Stimulated activated CD8-positive, alpha-beta memory T cell treated with anti-CD3 and anti-CD28 coated beads, Interleukin-7, amount 100 ng/mL, for 48 hours (primary cell): Measurements from ENCODE around the gene JAZF1.
"Not testable (repeated sequence)": the region's sequence is repeated elsewhere in the genome, so short reads cannot be mapped to it uniquely, and the experiment has no call there.

Source experiments
- DNase-seq, 2 donors: peaks; one replicate each; pipeline ENCODE4 v3.0.0-alpha.2; 2020; ENCODE audit warnings: low read depth in 1 of 2; ENCODE audit errors: extremely low read depth in 1 of 2

The JAZF1 gene

DNA sequence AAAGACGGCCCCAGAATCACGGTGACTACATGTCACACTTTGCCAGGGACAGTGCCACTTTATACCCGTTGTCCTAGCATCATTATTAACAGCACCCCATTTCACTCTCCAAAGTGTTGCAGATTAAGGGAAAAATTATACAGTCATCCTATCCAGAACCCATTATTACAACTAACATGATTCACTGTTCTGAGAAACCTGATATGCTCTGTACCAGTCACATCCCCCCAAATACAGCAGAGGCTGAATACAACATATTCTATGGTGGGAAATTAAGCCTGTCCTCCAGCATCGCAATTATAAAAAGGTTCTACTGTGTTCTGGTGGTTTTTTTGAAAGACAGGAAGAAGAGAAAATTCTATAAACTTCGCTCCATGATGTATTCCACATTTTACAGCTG, 162.1 kb downstream of the JAZF1 start:
- DNase-seq, result no peak

DNA sequence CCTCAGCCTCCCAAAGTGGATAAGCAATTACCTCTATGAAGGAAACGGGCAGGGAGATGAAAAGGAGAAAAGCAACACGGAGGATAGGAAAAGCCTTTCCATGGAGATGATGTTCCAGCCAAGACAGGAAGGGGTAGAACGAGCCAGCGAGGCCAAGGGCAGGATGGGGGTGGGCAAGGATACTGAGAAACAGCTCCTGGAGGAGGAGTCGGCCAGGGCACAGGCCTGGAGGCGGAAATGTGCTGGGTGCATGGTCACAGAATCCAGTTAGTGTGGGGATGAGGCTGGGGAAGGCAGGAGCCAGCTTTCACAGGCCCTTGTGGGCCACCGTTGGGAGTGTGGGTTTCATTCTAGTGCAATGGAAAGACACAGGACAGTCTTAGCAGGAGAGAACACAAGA, 162.6 kb downstream of the JAZF1 start:
- DNase-seq, result no peak

DNA sequence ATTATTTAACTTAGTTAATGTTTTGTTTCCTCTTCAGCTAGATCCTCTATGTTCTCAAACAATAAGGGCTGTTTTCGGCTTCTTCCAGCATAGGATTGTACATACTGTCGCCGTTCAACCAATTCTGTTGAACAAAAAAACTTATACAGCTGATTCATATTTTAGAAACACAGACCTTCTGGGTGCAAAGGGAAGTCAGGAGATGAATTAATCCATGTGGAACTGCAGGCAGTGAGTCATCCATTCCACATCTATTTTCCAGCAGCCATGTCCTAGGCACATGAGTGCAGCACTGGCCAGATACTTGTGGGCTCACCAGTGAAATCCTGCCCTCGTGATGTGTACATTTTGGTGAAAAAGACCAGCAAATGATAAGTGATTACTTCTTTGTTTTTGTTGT, 163.2 kb downstream of the JAZF1 start:
- DNase-seq, result no peak

DNA sequence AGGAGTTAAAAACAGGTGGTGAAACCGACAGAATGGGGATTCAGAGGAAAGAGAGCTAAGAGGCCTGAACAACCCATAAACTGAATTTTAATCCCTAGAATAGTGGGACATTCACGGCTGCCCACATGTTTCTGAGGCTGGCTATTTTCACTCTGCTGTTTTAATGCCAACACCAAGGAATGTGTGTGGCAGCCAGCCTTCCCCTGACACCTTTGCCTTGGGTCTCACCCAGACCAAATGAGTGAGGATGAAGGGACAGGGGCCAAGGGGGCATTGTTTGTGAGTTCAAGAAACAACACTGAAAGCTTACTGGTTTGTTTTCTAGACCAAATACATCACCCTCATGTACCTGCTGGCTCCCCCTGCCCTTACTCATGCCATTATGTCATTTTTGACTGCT, 164.3 kb downstream of the JAZF1 start:
- no peak for DNase-seq

DNA sequence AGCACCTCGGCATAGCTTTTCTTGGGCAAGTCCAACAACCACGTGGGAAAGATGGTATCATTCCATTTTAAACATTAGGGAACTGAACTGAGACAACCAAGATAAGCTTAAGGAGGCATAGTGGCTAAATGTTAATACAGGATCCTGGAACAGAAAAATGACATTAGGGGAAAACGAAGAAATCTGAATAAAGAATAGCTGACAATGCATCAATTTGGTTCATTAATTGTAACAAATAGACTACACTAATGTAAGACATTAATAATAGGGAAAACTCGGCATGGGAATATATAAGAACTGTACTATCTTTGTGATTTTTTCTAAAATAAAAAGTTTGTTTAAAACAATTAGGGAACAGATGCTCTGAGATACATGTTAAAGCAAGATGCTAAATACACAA, 165.4 kb downstream of the JAZF1 start:
- DNase-seq, result no peak

DNA sequence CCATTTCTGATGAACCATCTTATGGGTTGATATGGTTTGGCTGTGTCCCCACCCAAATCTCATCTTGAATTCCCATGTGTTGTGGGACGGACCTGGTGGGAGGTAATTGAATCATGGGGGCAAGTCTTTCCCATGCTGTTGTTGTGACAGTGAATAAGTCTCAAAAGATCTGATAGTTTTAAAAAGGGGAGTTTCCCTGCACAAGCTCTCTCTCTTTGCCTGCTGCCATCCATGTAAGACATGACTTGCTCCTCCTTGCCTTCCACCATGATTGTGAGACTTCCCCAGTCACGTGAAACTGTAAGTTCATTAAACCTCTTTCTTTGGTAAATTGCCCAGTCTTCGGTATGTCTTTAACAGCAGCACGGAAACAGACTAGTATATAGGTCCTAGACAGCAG, 166.3 kb downstream of the JAZF1 start:
- not testable (repeated sequence) for DNase-seq

DNA sequence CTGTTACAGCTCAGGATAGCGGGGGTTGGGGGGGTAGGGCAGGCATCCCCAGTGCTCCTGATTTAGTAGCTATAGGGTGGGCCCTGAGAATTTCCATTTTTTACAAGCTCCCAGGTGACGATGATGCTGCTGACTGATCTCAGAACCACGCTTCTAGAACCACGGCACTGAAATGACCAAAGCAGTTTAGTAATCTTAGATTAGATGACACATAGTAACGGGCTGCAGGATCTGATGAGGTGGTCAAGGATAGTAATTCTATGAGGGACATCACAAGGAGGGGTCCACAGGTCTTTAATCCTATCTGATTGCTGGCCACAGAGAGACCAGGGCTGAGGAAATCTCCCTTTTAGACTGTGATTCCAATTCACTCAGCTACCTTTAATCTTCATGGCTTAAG, 167.2 kb downstream of the JAZF1 start:
- no peak for DNase-seq

DNA sequence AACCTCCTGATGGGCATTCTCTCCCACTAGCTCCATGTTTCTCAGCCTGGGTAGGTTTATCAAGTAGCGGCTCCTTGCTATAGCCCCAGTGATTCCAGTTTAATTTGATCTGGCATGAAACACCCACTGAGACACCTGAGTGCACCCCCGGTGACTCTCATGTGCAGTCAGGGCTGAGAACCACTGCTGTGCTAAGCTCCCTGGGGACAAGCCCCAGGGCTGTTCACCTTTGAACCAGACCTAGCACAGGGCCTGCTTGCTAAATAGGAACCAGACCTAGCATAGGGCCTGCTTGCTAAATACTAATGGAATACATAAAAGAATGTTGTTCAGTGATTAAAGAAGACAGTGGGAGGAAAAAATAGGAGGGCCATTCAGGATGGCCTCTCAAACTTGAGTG, 167.6 kb downstream of the JAZF1 start:
- no peak for DNase-seq

DNA sequence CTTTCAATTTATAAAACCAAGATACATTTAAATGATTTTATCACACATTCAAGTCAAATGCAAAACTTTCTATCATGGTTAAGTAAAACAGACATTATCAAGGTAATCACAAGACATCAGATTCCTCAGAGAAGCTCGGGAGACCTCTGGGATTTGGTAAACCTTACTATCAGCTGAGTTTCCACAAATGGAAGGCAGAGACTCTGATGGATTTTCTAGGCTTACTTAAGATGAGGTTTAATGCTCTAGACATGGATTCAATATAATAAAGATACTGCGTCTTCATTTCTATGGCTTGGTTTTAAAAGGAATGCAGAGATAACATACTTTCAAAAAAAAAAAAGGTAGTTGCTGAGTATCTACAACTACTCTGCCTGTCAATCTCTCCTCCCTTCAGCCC, 171.7 kb downstream of the JAZF1 start:
- no peak for DNase-seq

DNA sequence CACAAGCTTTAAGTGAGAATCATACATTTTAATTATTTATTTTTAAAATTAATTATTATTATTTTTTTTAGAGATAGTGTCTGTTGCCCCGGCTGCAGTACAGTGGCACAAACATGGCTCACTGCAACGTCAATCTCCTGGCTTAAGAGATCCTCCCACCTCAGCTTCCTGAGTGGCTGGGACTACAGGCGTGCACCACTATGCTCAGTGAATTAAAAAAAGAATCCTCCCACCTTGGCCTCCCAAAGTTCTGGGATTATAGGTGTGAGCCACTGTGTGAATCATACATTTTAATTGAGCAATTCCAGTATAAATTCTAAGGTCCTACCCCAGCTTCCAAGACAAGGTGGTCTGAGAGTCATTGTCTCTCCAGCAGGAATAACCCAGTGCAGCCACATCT, 172.4 kb downstream of the JAZF1 start:
- no peak for DNase-seq

DNA sequence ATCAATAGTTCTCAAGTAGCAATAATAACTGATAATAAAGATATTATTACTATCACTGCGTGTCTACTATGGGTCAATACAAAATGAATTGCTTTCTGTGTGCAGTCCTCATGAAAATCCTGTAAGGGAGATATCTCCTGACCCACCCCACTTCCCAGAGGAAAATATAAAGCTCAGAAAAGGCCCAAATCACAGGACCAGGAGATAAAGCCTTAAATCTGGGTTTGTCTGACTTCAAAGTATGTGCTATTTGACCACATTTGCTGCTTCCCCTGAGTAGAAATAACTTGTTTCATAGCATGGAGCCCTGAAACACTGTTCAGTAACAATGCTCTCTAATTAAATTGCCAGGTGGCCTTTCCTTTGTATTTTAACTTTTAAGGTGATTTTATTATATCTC, 174.1 kb downstream of the JAZF1 start:
- DNase-seq, result no peak

DNA sequence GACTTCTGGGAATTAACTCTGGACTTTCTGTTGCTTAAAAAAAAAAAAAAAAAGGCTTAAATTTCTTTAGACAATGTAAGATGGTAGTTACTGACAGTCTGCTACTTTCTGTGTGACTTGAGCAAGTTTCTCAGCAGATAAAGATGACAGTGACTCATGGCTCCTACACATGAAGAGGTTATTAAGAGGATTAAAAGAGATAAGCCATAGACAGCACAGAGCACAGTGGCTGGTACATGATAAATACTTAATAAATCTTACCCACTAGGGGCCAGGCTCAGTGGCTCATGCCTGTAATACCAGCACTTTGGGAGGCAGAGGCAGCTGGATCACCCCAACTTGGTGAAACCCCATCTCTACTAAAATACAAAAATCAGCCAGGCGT, 174.8 kb downstream of the JAZF1 start:
- DNase-seq, result no peak

DNA sequence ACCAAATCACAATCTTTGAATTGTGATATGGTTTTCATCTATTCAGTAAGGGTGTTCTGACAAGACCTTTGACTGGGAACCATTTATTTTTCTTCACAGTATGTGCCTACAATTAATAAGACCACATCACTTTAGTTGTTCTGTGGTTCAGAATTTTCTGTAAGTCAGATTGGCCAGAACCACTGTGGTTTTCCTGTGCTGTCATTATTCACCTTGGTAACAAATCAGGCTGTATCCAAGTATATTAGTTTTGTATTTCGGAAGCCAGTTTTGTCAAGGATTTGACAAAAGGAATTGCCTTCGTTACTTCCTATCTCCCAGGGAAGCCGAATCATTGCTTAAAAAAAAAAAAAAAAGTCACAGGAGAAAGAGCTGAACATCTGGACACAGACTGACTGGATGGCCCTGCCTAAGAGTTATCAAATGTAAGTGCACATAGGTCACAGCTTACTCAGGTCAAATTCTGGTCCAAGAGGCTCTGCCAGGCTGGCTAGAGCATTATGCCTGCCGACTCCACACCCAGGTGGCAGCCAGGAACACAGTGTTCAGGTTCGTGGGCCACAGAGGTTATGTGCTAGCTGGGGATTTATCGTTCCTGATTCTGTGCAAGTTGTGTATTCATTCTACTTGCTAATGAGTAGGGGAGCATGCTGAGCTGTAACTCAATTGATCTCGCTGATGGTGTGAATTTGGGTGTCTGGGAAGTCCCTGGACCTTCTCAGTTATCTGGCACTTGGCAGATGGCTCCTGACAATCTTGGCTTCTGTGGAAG, 175.3 kb downstream of the JAZF1 start:
- no peak for DNase-seq

DNA sequence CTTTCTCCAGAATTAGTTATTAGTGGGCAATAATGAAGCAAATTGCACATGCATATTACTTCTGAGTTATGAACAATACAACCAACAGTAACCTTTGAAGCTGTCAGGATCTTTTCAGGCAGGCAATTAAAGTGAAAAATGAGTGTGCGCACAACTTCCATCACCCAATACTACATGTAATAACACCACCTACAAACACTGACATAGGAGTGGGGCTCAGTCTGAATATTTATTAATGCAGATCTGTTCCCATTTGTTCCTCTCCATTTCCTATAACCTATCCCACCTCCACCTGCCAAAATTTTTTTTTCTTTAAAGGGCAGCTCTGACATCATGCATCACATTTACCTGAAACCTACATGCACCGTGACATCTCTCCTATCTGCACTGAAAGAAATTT, 177.2 kb downstream of the JAZF1 start:
- DNase-seq, result no peak

DNA sequence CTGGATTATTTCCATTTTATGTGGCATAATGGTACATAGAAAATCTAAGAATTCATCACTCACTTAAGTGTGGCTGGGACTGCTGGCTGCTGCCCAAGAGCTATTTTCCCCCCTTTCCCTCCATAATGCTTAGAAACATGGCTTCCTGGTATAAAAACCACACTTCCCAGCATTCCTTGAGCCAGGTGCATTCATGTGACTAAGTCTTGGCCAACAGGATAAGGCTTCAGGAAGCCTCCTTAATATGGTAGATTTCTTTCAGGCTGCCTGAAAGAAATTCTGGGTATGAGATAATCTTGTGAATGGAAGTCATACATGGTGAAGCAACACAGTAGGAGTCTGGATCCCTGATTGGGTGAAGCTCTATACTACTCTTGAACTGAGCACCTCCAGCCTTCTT, 178.0 kb downstream of the JAZF1 start:
- no peak for DNase-seq

DNA sequence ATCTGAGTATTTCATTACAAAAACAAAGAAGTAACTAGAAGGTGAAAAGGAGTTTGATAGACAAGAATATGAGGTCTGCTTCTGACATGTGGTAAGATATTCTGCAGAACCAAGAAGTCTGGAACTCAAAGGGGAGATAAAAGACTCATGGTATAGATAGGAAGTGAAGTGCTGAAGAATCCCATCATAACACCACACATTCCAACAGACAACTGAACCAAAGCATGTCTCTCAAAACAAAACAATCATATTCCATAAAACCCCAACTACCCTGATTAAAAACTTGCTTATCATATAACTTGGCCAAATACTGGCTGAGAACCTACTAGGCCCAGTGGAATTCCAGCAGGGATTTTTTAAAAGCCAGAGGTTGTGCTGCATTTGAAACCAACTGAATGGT, 178.7 kb downstream of the JAZF1 start:
- DNase-seq, result no peak

DNA sequence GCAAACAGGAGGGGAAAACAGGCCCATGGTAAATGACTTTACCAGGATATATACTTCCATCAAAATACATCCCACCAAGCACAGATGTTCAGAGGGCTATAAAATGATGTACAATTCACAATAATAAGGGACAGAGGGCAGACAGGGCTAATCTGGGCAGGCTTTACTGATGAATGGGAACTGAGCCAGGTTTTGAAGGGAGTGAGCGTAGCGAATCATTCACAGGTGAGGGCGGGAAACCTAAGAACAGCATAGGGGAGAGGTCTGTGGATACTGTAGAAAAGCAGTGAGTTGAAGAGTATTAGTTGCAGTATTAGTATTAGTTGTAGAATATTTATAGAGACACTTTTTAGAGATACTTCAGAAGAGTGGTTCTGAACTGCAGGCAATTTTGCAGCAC, 180.8 kb downstream of the JAZF1 start:
- DNase-seq, result no peak

DNA sequence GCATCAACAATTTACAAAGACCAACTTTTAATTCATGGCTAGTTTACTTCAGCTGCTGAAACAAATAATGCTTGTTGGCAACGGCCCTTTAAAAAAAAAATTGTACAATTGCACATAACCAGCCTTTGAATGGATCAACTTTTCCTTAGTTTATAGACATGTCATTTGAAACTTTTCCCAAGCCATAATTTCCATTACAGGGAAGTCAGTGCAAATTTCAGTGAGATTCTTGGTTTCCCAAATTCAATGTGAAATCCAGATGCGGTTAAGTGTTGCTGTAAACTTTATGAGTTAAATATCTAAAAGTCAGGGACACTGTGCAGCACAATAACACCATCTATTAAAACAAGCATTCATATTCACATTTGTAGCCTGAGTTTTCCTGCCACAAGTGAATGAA, 182.2 kb downstream of the JAZF1 start:
- no peak for DNase-seq

DNA sequence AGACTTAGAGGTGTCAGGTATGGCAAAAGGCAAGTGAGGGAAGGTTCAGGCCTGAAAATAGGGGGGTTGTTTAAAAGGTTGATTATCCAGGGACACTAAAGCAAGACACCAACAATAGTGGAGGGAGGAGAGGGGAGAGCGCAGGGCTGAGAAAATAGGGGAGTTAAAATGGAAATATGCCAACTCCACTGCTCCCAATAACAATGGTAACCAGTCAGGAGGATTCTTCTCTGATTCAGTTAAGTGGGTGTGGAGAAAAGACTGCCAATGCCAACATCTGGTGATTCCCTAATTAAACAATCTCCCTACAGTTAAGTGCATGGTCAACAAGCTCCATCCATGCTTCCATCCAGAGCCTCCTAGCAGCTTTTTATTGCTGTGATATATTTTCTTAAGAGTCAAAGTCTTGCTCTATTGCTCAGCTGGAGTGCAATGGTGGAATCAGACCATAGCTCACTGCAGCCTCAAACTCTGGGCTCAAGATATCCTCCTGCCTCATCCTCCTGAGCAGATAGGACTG, 183.3 kb downstream of the JAZF1 start:
- DNase-seq, result no peak

DNA sequence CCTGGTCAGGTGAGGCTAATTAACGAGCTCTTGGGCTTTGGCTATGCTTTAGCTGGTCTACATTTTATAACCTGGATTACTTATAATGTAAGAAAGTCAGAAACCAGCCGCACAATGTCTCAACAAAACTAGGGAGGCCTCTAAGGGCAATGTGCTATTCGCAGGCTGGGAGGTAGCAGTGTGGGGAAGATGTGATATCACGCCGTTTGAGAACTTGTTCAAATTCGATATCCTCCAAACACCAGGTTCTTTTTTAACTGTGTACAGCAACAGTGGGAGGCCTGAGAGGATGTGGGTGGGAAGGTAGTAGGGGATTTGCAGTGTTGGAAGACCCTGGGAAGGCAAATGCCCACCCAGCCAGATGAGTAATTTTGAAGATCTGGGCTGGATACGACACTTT, 184.5 kb downstream of the JAZF1 start:
- no peak for DNase-seq

DNA sequence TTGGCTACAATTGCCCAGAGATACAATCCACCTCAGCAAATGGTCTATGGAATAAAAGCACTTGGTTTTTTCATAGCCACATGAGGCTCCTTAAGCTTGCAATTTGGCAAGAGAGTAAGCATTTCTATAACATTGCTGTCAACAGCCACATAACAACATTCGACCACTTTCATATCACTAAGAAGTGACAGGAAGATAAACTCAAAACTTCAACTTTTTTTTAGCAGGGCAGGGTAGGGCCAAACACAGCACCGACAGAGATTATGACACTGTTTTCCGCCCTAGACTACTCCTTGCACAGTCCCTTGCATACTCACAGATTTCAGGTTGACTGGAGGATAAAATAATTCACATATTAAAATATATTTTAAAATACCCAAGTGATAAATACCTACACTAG, 185.4 kb downstream of the JAZF1 start:
- no peak for DNase-seq

DNA sequence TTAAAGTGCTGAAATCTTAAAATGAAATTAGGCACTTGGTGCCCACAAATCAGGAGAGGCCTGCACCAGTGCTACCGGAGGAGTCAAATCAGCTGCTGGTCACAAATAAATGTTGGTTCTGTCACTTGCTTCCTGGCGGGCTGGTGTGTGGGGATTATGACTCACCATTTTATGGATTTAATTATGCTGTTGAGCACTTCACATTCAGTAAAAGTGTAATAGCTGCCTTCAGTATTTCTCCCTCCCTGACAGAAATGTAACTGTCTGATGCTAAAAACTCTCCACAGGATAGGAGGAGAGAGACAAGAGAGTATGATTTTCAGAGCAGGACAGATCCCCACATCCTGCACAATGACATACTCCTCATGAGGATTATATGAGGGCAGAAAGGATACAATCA, 186.0 kb downstream of the JAZF1 start:
- DNase-seq, result no peak
